Bladder microvascular endothelial cell (primary cell): ENCODE results near the gene PCDHA1. TPM values are rescaled to one million over a fixed set of nuclear protein-coding genes. Genes with fewer than 3 reads are reported as not detected.

Experiments
- total RNA-seq: library from RNA; depleted of rRNA; stranded (reverse); fragments of >200 nt; gene quantifications from 2 replicates; pipeline ENCODE4 v1.2.3, GENCODE V29; 2014

Gene PCDHA1
- total RNA-seq, result 0.13 TPM in 1 of 2 replicates, not detected in the other

GRCh38 chr5:140785905-140786686, at the start of gene PCDHA1:
Gene PCDHA1, plus strand, starts transcription at chr5:140786140.

GRCh38 chr5:140794595-140795258, 8.8 kb downstream of the PCDHA1 start, which contains the start of gene PCDHA2:
Gene PCDHA2, plus strand, starts transcription at chr5:140794852.

GRCh38 chr5:140800816-140801493, 15.0 kb downstream of the PCDHA1 start, which contains the start of gene PCDHA3:
Gene PCDHA3, plus strand, starts transcription at chr5:140801057.

GRCh38 chr5:140806834-140807775, 21.2 kb downstream of the PCDHA1 start, which contains the start of gene PCDHA4:
Gene PCDHA4, plus strand, starts transcription at chr5:140807068.

DNA sequence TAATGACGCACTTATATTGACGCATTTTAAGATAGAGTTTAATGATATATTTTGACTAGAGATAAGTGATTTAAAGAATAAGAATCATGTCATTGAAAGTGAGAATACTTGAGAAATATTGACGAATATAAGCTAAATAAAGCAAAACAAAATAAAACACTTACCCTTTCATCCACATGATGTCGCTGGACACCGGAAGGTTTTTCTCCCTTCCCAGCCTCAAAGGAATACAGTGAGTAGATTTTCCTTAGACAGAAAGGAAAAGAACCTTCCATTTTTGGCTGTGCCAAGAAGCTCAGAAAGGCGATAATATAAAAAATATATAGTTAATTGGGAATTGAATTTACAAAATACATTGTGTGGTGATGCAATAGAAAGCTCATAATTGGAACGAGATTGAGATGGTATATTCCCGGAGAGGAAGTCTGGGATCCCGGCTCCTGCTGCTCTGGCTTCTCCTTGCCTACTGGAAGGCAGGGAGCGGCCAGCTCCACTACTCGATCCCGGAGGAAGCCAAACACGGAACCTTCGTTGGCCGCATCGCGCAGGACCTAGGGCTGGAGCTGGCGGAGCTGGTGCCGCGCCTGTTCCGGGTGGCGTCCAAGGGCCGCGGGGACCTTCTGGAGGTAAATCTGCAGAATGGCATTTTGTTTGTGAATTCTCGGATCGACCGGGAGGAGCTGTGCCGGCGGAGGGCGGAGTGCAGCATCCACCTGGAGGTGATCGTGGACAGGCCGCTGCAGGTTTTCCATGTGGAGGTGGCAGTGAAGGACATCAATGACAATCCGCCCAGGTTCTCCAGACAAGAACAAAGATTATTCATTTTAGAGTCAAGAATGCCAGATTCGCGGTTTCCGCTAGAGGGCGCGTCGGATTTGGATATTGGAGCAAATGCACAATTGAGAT, 35.7 kb downstream of the PCDHA1 start, which contains the start of gene PCDHA5:
PCDHA5 (plus strand) TSS at position 239 of the 906 bp plus-strand sequence.

DNA sequence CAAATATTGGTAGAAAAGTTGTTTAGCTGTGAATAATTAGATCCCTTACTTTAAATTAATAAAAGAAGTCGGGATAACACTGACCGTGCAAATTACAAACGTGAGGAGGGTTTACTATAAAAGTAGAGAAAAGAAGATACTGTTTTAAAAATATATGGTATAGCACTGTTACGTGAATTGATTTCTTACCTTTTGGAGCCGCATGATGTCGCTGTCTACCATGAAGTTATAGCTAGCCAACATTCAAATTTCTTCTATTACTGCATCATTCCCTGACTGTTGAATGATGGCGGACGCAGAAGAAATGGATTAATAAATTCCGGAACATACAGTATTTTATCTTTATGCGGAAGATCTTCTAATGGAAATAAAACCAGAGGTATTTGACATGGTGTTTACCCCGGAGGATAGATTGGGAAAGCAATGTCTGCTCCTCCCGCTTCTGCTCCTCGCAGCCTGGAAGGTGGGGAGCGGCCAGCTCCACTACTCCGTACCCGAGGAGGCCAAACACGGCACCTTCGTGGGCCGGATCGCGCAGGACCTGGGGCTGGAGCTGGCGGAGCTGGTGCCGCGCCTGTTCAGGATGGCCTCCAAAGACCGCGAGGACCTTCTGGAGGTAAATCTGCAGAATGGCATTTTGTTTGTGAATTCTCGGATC, 41.9 kb downstream of the PCDHA1 start, which contains the start of gene PCDHA6:
PCDHA6 (plus strand) TSS at position 257 of the 658 bp plus-strand sequence; CDS start at position 389, 132 bp downstream.

GRCh38 chr5:140833993-140834392, 48.1 kb downstream of the PCDHA1 start, which contains the start of gene PCDHA7:
Gene PCDHA7, plus strand, starts transcription at chr5:140834269. Its CDS starts 115 bp downstream, at chr5:140834384.

GRCh38 chr5:140840978-140841962, 55.3 kb downstream of the PCDHA1 start, which contains the start of gene PCDHA8:
Gene PCDHA8, plus strand, starts transcription at chr5:140841187. Its CDS starts 135 bp downstream, at chr5:140841322.

GRCh38 chr5:140848139-140849102, 62.5 kb downstream of the PCDHA1 start, which contains the start of gene PCDHA9:
Gene PCDHA9, plus strand, starts transcription at chr5:140848382. Its CDS starts 114 bp downstream, at chr5:140848496.

DNA sequence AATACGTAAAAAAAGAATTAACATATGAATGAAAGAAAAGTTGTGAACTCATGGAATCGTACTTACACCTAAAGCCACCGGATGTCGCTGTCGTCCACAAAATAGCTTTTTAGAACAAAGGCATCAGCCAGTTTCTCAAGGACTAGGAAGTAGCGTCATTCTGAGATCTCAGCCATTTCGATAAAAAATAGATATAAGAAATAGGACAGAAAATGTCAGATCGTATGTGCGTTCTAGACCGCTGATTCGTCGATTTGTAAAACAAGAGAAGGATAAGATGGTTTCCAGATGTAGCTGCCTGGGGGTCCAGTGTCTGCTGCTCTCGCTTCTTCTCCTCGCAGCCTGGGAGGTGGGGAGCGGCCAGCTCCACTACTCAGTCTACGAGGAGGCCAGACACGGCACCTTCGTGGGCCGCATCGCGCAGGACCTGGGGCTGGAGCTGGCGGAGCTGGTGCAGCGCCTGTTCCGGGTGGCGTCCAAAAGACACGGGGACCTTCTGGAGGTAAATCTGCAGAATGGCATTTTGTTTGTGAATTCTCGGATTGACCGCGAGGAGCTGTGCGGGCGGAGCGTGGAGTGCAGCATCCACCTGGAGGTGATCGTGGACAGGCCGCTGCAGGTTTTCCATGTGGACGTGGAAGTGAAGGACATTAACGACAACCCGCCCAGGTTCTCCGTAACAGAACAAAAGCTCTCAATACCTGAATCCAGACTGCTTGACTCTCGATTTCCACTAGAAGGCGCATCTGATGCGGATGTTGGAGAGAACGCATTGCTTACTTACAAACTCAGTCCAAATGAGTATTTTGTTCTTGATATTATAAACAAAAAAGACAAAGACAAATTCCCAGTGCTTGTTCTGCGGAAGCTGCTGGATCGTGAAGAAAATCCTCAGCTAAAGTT, 70.1 kb downstream of the PCDHA1 start, which contains the start of gene PCDHA10:
PCDHA10 (plus strand) TSS at position 126 of the 903 bp plus-strand sequence; CDS start at position 278, 152 bp downstream.

GRCh38 chr5:140868721-140869554, 83.0 kb downstream of the PCDHA1 start, which contains the start of gene PCDHA11:
Gene PCDHA11, plus strand, starts transcription at chr5:140868957. Its CDS starts 147 bp downstream, at chr5:140869104.

GRCh38 chr5:140875085-140876065, 89.4 kb downstream of the PCDHA1 start, which contains the start of gene PCDHA12:
Gene PCDHA12, plus strand, starts transcription at chr5:140875308. Its CDS starts 165 bp downstream, at chr5:140875473.

GRCh38 chr5:140881889-140882590, 96.1 kb downstream of the PCDHA1 start, which contains the start of gene PCDHA13:
Gene PCDHA13, plus strand, starts transcription at chr5:140882124. Its CDS starts 145 bp downstream, at chr5:140882269.

